ENCODE data around the gene ICAM5.
A peak's percentile ranks its signal among the peaks of the same experiment; 100 is the strongest.
"Not testable (repeated sequence)": the region's sequence is repeated elsewhere in the genome, so short reads cannot be mapped to it uniquely, and the experiment has no call there.

Gene ICAM5

GRCh38 chr19:10271543-10272086 is 18.1 kb upstream of the ICAM5 start:
- TF ChIP-seq, protein P1, sequence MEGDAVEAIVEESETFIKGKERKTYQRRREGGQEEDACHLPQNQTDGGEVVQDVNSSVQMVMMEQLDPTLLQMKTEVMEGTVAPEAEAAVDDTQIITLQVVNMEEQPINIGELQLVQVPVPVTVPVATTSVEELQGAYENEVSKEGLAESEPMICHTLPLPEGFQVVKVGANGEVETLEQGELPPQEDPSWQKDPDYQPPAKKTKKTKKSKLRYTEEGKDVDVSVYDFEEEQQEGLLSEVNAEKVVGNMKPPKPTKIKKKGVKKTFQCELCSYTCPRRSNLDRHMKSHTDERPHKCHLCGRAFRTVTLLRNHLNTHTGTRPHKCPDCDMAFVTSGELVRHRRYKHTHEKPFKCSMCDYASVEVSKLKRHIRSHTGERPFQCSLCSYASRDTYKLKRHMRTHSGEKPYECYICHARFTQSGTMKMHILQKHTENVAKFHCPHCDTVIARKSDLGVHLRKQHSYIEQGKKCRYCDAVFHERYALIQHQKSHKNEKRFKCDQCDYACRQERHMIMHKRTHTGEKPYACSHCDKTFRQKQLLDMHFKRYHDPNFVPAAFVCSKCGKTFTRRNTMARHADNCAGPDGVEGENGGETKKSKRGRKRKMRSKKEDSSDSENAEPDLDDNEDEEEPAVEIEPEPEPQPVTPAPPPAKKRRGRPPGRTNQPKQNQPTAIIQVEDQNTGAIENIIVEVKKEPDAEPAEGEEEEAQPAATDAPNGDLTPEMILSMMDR (IDR thresholded peaks at IDR 0.05; ENCODE audit: extremely low read depth, missing control alignments): no peak
- peak; percentile 68 for DNase-seq (ENCODE audit: low spot score)

DNA sequence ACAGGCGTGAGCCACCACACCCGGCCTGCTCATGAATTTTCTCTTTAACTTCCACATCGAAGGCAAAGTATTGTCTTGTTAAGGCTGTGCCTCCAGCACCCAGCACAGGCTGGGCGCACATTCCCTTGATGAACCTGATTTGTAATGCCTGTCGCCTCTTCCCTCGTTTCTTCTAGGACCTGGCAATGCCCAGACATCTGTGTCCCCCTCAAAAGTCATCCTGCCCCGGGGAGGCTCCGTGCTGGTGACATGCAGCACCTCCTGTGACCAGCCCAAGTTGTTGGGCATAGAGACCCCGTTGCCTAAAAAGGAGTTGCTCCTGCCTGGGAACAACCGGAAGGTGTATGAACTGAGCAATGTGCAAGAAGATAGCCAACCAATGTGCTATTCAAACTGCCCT is 15.2 kb upstream of the ICAM5 start:
- DNase-seq (ENCODE audit: low spot score): no peak

DNA sequence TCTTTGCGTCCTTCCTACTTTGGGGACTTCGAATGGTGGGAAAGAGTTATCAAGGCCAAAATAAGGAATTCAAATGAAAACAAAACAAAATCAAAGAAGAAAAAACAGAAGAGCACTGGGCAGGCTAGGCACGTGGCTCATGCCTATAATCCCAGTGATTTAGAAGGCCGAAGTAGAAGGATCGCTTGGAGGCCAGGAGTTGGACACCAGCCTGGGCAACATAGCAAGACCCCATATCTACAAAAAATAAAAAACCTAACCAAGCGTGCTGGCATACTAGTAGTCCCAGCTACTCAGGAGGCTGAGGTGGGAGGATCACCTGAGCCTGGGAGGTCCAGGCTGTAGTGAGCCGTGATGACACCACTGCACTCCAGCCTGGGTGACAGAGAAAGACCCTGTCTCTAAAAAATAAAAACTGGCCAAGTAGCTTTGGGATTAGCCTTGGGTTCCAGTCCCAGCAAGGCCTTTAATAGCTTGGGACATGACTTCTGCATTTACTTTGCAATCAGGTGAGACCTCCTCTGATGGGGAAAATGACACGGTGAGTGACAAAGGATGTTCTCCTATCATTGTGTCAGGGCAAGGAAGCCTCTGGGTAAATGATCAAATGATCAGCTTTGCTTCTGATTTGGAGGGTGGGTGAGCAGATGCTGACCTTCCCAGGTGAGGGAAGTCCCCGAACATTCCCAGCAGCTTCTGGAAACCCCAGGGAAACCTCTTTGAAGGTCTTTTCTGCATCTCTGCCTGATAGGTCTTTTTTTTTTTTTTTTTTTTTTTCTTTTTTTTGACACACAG is 11.8 kb upstream of the ICAM5 start:
- TF ChIP-seq, protein P1 (IDR thresholded peaks at IDR 0.05; ENCODE audit: extremely low read depth, missing control alignments): no peak
- DNase-seq (ENCODE audit: low spot score): no peak

More for the DNA sequence above, 15.2 kb upstream of the ICAM5 start:
- TF ChIP-seq, protein P1 (IDR thresholded peaks at IDR 0.05; ENCODE audit: extremely low read depth, missing control alignments): no peak

DNA sequence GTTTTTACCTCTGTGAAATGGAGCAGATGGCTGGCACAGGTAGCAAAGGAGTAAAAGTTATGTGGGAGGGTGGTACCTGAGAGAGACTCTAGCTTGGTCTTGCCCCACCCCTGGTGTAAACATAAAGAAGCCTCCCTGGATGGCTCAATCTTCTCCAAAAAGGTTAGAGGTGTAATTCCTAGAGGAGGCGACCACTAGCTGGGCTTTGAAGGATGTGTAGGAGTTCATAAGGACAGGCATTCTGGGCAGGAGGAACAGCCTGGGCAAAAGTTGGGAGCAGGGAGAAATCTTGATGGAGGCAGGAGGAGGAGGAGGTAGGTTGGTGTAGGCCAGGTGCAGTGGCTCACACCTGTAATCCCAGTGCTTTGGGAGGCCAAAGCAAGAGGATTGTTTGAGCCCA is 10.8 kb upstream of the ICAM5 start:
- DNase-seq (ENCODE audit: low spot score): no peak
- TF ChIP-seq, protein P1 (IDR thresholded peaks at IDR 0.05; ENCODE audit: extremely low read depth, missing control alignments): no peak

DNA sequence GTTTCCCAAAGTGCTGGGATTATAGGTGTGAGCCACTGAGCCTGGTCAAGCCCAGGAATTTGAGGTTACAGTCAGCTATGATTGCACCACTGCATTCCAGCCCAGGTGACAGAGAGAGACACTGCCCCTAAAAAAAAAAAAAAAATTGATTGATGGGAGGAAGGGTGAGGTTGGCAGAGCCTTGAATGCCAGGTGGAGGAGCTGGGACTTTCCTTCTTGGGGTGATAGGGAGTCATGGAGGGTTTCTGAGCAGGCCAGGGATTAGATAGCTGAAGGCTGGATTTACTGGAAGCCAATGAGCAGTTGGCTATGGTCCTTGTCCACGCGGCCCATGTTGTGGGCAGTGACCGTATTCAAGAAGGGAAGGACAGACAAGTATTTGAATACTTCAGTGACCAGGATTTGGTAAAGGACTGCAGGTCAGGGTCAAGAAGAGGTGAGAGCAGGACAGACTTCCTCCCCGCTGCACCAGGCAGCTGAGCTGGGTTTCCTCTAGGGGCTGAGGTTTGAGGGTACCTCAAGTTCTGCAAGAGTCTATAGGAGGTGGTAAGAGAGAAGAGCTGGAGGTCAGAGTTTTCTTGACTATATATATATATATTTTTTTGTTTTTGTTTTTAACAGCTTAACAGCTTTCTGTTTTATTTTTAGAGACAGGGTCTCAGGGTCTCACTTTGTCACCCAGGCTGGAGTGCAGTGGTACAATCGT is 9.9 kb upstream of the ICAM5 start:
- TF ChIP-seq, protein P1 (IDR thresholded peaks at IDR 0.05; ENCODE audit: extremely low read depth, missing control alignments): no peak
- no peak for DNase-seq (ENCODE audit: low spot score)

- not testable (repeated sequence) for DNase-seq (ENCODE audit: low spot score)
Observed at GRCh38 chr19:10282043-10282442, 7.7 kb upstream of the ICAM5 start.

GRCh38 chr19:10283301-10284064 is 6.3 kb upstream of the ICAM5 start:
- DNase-seq (ENCODE audit: low spot score): no peak
- TF ChIP-seq, protein P1 (IDR thresholded peaks at IDR 0.05; ENCODE audit: extremely low read depth, missing control alignments): no peak

Measured in GM20000 (cell line).